GM12801 (cell line): ENCODE measurements around the gene PRSS48.

Source experiments
- TF ChIP-seq, protein P1 (sequence below): IDR thresholded peaks from one replicate; pipeline ENCODE4 v1.5.1; 2011; ENCODE audit warnings: control low read depth; ENCODE audit not compliant: insufficient read length; ENCODE audit errors: extremely low read depth

Gene PRSS48

DNA sequence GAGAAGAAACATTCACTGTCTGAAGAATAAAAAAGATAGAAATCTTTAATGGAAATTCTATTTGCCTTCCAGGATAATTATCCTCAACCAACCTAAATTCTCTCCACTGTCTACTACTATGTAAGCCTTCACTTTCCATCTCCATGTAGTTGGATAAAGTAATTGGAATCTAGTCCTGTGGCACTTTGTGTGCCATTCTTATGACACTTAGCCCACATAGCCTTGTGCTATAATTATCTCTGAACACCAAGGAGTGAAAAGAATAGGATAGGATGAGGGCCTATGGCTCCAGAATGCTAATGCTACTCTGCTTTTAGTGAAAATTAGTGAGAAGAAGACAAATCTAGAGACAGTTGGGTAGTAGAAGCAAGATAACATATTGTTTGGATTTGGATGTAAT, 20.2 kb downstream of the PRSS48 start:
- TF ChIP-seq, protein P1, sequence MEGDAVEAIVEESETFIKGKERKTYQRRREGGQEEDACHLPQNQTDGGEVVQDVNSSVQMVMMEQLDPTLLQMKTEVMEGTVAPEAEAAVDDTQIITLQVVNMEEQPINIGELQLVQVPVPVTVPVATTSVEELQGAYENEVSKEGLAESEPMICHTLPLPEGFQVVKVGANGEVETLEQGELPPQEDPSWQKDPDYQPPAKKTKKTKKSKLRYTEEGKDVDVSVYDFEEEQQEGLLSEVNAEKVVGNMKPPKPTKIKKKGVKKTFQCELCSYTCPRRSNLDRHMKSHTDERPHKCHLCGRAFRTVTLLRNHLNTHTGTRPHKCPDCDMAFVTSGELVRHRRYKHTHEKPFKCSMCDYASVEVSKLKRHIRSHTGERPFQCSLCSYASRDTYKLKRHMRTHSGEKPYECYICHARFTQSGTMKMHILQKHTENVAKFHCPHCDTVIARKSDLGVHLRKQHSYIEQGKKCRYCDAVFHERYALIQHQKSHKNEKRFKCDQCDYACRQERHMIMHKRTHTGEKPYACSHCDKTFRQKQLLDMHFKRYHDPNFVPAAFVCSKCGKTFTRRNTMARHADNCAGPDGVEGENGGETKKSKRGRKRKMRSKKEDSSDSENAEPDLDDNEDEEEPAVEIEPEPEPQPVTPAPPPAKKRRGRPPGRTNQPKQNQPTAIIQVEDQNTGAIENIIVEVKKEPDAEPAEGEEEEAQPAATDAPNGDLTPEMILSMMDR, result no peak

DNA sequence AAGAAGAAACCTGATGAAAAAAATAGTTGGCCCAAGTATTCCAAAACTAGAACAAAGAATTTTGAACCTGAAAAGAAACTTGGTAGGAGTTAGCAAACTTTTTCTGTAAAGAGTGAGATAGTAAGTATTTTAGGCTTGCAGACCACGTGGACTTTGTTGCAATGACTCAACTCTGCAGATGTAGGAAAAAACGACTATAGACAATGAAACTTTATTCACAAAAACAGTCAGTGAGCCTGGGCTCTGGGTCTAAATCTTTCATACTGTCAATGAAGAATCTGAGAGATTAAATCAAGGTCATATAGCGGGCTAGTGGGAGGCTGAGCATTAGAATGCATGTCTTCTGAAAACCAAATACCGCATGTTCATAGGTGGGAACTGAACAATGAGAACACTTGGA, 25.5 kb downstream of the PRSS48 start:
- TF ChIP-seq, protein P1, result no peak

DNA sequence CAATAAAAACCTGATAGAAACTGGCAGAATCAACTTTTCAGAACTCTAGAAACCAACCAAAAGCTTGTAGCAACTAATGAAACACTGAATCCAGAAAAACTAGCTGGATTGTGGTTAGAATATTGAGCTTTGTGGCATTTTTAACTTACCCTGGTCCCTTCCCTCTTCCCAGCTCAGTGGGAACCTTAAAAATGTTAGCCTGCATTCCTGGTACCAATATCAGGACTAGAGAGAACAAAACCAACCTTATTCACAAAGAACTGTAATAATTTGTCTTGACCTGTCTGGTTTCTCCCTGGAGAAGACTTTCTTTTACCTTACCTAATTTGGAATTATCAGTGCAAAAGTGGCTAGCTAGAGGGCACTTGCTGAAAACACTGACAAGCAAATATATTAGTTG, 27.3 kb downstream of the PRSS48 start:
- TF ChIP-seq, protein P1, result no peak

DNA sequence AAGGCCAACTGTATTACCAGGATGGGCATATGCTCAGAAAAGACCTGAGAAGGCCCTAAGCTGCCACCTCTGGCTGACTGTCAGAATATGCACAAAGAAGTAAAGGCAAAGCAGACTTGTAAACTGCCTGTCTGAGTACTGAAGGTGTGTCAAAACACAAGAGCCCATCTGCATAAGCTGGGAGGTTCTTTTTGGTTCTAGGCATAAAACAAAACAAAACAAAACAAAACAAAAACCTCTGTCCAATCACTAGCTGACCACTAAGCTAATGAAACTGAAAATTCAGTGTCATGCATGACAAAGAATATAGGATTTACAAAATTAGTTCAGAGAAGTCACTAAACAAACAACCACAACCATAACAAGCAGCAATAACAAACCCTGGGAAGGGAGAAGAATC, 27.8 kb downstream of the PRSS48 start:
- TF ChIP-seq, protein P1, result no peak

DNA sequence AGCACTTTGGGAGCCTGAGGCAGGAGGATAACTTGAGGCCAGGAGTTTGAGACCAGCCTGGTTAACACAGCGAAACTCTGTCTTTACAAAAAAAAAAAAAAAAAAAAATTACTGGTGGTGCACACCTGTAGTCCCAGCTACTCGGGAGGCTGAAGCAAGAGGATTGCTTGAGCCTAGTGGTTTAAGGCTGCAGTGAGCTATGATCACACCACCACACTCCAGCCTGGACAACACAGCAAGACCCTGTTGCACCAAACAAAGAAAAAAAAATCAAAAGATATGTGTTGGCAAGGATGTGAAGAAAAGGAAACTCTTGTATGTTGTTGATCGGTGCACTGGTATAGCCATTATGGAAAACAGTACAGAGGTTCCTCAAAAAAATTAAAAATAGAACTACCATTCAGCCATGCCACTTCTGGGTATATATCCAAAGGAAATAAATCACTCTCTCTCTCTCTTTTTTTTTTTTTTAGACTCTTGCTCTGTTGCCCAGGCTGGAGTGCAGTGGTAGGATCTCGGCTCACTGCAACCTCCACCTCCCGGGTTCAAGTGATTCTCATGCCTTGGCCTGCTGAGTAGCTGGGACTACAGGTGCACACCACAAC, 33.3 kb downstream of the PRSS48 start:
- TF ChIP-seq, protein P1, result no peak

DNA sequence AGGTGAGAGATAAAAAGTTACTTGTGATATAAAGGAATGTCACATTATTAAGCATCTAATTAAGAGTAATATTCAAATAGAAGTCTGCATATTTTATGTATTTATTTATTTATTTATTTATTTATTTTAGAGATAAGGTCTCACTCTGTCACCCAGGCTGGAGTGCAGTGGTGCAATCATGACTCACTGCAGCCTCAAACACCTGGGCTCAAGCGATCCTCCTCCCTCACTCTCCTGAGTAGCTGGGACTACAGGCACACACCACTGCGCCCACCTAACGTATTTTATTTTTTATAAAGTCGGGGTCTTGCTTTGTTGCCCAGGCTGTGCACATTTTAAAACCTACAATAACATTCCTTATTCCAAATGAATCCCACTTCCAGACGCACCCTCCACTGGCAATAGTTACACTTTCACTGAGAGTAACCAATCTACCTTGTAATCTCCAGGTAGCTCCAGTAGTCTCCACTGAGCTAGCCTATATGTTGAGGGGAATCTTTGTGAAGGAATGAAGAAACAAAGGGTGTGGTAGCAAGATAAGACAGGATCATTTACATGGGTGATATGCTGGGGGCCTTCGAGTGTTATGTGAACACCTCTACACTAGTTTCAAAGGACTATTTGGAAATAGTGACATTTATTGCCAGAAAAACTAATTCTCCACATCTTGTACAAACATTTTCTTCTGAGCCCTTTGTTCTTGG, 36.5 kb downstream of the PRSS48 start:
- TF ChIP-seq, protein P1, result no peak

DNA sequence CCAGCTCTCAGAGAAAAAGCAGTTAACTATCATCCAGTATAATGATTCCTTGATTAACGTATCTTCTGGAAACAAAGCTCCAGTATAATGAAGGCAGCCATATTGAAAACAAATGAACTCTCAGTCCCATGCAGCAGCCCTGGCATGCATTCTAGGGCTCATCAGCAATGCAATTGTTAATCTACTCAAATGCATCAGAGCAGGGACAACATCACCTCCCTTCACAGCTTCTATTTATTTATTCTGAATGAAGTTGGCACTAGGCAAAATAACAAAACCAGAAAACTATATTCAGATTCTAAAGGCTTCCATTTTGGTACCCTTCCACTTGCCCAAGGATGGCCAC, 37.0 kb downstream of the PRSS48 start:
- TF ChIP-seq, protein P1, result no peak

DNA sequence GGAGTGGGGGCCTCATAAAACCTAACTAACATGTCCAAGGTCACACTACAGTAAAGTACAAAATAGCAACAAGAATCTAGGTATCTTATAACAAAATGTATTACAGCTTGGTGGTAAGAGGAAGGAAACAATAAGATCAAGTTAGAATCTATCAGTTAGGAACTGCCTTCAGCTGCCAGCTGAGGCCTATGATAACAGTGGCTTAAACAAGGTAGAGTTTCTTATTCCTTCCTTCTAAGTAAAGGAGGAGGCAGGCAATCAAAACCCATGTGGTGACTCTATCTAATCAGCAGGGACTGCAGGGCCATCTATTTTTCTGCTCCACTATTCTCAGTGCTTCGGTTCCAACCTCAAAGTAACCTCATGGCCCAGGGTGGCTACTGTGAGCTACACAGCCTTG, 37.5 kb downstream of the PRSS48 start:
- TF ChIP-seq, protein P1, result no peak
